Activated CD4-positive, alpha-beta T cell treated with anti-CD3 and anti-CD28 coated beads, Interleukin-2, amount 50 U/mL, for 48 hours (primary cell): ENCODE results near the gene ANXA2.
"Not testable (repeated sequence)": the region's sequence is repeated elsewhere in the genome, so short reads cannot be mapped to it uniquely, and the experiment has no call there.

ENCODE experiments used
- DNase-seq, 2 experiments: peaks; one replicate each; pipeline ENCODE4 v3.0.0-alpha.2; 2020

Gene ANXA2

GRCh38 chr15:60338810-60339209 lies 59.0 kb downstream of the ANXA2 start:
- DNase-seq, result no peak

DNA sequence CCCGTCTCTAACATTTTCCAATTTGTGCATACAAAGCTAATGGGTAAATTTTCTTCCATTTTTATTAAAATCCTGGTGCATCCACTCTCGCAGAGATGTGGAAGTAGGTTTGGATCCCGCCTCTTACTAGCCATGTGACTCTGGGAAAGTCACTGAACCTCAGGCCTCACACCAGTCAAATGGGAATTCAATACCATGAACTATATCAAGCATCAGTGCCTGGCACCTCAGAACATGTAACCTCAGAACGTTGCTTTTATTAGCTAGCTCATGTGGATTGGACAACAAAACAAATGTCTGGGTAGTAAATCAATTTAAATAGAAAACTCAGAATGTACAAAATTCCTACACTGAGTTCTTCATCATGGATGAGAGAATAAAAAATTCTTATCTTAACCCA lies 60.7 kb downstream of the ANXA2 start:
- no peak for DNase-seq

DNA sequence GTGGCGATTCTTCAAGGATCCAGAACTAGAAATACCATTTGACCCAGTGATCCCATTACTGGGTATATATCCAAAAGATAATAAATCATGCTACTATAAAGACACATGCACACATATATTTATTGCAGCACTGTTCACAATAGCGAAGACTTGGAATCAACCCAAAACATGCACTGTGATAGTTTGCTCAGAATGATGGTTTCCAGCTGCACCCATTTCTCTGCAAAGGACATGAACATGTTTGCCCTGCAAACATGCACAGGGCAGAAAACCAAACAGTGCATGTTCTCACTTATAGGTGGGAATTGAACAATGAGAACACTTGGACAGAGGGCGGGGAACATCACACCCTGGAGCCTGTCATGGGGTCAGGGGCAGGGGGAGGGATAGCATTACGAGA lies 62.5 kb downstream of the ANXA2 start:
- not testable (repeated sequence) for DNase-seq

- peak; percentile 20 to 36 for DNase-seq
Measured at GRCh38 chr15:60328852-60329443, 68.8 kb downstream of the ANXA2 start.

DNA sequence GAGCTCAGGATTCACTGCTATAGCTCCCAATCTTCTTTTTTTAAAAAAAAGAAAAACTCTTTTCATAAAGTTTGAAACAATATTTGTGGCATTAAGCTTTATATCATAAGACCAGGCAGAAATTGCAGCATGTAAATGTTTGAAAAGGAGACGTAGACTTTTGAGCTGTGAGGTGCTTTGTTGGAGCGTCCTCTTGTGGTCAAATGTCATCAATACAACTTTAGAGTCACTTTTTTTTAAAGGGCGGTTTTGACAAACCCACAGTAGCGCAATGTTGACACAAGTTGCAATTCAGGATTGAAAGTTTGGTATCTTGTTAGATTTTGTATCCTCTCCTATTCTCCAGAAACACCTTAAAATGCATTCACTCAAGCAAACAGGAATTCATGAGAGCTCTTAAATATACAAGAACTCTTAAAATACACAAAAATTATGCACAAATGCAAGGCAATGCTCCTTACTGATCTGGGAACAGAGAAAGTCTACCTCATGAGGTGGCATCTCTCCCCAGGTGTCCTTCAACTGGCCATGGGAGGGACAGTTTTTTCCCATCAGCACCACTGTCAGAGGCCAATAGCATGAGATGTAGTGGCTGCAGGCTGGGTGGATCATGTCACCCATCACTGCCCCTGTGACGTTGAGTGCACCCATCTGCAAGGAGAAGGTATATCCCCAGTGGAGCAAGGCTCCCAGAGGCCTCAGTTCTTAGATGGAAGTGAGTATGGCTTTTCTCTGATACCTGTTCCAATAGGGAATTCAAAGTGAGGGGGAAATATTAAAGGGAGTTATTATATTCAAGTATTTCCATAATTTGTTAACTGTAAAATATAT lies 70.7 kb downstream of the ANXA2 start:
- DNase-seq, result peak; percentile 7

DNA sequence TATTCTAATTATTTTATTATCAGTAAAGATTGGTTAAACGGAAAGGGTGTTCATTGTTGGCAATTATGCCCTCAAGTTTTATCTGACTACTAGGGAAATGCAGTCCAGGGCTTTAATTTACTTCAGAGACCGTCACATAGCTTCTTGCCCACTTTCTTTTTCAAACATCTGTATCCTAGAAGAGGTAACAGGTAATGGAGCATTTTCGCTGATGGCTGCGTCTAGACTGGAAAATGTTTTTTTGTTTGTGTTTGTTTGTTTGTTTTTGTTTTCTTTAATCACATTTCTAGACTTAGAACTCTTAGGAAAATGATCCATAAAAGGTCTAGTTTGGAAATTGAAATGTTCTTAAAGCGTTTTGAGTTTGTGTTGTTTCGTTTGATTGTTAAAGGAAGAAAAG lies 71.4 kb downstream of the ANXA2 start:
- no peak for DNase-seq

DNA sequence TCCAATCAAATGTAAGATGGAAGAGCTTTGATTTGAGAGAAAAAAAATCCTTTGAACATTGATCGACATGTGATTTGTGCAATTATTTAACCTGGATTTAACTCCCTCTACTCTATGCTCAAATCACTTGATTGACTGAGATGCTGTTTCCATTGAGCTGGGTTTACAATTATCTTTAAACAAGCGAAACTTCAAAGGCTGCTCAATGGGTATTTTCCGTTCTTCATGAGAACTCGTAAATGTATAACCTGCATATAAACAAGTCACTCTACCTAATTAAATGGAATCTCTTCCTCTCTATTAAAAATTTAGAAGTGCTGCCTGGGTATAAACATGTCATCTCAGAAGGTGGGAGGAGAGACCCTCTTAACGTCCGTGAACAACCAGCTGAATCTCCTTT lies 71.9 kb downstream of the ANXA2 start:
- no peak for DNase-seq

GRCh38 chr15:60324706-60325438 lies 72.9 kb downstream of the ANXA2 start:
- no peak for DNase-seq

- no peak for DNase-seq
Measured at GRCh38 chr15:60323322-60323721, 74.5 kb downstream of the ANXA2 start.

DNA sequence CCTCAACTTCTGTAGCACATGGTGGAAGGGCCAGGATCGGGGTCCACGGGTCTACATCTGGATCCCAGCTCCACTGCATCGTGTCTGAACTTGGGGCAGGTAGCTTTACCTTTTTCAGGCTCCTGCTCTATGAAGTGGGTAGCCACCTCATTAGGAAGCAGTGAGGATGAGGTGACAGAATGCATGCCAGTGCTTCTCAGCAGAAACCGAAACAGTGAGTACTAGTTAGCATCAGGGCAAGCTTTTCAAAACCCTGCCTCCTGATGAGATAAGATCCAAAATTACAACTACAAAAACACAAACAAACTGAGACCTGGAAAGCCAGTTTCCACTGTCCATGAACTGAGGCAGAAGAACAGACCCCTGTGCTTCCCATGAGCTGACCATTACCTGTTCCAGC lies 77.4 kb downstream of the ANXA2 start:
- DNase-seq, result no peak

DNA sequence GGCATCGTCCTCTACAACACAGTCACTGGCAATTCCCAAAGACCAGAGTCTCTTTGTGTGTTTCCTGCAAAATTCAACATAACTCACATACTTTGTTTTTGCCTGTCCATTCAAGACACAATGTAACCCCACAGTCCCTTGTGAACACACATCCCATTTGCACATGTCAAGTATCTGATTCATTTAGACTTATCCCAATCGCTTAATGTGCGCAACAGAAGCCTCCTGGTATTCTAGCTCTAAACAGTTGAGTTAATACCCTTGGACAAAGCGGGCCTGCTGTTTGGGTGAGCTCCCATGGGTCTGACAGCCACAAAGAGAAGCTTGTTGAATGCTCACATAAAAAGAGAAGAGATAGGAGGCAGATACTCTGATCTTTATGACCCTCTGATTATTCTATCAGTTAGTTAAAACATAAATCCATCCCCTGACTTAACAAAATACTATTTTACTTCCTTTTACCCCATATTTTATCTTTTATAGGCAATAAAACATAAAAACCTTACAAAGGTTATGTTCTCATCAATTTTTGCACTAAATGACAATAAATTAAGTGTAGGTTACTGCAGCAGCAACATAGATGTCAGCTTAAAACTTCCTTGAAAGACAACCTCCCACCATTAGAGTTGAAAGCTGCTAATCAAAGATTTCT lies 79.4 kb downstream of the ANXA2 start:
- DNase-seq, result no peak

- DNase-seq, result no peak
Measured at GRCh38 chr15:60316961-60317360, 80.8 kb downstream of the ANXA2 start.

GRCh38 chr15:60315878-60316277 lies 81.9 kb downstream of the ANXA2 start:
- peak; percentile 15 to 27 for DNase-seq

GRCh38 chr15:60313906-60314305 lies 83.9 kb downstream of the ANXA2 start:
- DNase-seq, result no peak

DNA sequence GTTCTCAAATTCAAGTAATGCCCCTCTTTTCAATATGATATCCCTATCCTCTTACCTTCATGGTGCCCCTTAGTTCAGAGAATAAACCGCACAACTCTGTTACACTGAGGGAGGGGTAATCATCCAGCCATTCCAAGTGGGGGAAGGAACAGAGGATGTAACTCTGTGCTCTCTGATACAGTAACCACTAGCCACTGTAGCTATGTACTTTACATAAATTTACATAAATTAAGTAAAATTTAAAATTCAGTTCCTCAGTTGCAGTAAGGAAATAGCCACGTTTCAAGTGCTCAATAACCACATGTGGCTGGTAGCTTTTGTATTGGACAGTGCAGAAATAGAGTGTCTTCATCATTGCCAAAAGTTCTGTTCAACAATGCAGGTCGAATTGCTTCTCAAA lies 90.8 kb downstream of the ANXA2 start:
- no peak for DNase-seq

DNA sequence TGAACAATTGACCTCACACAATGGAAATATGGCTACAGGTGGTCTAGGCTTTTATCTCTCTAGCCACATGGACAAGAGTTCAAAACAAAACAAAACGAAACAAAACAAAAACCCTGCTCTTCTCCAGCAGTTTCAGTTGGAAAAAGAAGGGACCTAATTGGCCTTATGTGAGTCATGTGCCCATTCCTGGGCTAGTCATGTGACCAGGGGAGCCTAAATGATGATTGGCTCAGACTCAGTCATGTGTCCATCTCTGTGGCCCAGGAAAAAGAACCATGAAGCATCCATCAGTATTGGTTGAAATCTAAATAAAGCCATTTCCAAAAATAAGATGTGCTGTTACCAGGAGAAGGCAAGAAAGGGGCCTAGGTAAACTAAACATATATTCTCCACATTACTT lies 96.8 kb downstream of the ANXA2 start:
- no peak for DNase-seq

DNA sequence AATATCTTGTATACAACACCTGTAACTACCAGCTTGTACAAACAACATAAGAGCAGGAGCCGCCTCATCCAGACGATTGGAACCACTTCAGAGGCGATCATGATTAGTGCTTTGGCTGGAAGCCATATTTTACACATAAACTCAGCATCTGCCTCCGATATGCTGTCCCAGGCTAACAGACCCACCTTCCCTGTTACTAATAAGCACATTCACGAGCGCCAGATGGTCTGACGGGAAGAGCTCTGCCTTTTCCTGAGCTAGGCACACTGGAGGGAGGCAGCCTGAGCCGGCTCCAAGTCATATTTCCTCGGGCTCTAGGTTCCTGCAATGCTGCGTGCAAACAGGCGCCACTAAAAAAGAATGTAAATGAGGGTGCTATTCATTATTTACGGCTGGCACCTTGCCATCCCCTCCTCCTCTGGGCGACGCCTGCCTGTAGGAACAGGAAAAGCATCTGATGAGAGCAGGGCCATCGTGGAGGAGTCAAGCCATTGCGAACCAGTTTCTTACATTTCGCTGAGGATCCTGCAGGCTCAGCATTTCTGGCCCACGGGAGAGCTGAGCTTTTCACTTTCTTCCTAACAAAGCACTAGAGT lies 98.2 kb downstream of the ANXA2 start:
- DNase-seq, result no peak
